Cerebellar cortex (tissue), 1 donor: ENCODE results near the gene MOB4.
A peak's percentile ranks its signal among the peaks of the same experiment; 100 is the strongest.
"Not testable (repeated sequence)": the region's sequence is repeated elsewhere in the genome, so short reads cannot be mapped to it uniquely, and the experiment has no call there.

Source experiments
- DNase-seq: peaks from one replicate; pipeline ENCODE4 v3.0.0-alpha.2; 2015; ENCODE audit warnings: low spot score

Gene MOB4

DNA sequence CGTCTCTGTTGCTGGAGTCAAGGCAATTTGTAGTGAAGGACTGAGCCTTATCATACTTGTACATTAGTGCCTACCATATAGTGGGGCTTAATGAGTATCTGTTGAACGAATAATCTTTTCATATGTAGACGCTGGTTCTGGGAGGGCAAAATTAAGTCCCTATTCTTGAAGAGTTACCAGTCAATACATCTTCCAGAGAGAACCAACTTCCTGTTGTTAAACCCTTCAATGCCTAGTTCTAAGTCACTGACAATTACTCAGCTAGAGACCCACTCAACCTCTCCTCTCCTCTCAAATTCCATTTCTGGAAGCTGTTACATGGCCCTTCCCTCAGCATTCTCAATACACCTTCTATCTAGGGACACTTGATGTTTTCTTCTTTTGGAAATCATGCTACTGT lies 1.1 kb upstream of the MOB4 start:
- peak; percentile 16 for DNase-seq

- no peak for DNase-seq
These were observed 539 bp upstream of the MOB4 start for GRCh38 chr2:197515315-197515738.

DNA sequence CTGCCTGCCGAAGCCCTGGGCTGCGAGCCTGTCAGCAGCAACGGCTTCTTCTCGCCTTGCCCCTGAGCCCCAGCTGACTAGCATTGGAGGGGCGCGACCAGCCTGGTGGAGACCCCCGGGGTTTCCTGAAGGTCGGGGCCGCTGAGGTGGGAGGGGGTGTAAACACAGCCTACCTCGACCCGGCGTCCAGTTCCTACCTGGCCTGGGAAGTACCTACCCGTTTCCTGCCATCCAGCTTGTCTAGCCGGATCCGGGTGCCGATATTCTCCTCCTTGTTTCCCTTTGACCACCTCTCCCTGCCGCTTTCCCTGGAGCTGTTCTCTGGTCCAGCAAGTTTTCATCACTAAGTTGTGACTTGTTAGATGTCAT lies 511 bp downstream of the MOB4 start:
- DNase-seq, result peak; percentile 20

DNA sequence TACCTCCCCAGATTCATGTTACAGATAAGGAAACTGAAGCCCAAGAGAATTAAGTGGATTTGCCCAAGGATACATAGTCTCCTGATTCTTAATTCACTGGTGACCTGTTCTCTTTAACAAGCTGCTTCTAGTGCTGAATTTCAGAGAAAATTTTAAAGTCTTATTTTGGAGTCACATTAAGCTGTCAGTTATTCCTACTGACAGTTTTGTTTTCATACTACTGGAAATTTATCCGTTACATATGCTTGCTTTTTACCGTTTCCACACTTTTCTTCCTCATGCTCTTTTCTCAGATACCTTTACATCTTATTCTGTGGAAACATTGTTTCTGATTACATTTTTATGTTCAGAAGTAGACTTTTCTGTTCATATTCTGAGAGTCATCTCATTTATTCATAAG lies 1.3 kb downstream of the MOB4 start:
- no peak for DNase-seq

DNA sequence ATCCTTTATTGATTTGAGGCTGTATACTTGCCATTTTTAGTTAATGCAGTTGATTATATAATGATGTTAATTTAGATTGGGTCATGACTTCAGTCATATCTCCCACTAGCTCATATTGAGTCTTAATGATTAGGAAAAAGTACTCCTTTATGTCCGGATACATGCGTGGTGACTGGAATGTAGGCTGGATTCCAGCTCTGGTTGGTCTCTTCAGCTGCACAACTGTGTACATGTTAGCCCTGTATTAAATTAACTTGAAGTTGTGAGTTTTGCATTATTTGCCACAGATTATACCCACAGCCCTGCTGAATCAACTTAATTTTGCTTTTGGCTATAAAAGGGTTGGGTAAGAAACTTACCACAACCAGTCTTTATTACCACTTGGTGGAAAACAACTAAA lies 22.5 kb downstream of the MOB4 start:
- DNase-seq, result no peak

- no peak for DNase-seq
These were observed 23.9 kb downstream of the MOB4 start for GRCh38 chr2:197539734-197540133.

- DNase-seq, result no peak
These were observed 27.3 kb downstream of the MOB4 start for GRCh38 chr2:197543206-197543605.

DNA sequence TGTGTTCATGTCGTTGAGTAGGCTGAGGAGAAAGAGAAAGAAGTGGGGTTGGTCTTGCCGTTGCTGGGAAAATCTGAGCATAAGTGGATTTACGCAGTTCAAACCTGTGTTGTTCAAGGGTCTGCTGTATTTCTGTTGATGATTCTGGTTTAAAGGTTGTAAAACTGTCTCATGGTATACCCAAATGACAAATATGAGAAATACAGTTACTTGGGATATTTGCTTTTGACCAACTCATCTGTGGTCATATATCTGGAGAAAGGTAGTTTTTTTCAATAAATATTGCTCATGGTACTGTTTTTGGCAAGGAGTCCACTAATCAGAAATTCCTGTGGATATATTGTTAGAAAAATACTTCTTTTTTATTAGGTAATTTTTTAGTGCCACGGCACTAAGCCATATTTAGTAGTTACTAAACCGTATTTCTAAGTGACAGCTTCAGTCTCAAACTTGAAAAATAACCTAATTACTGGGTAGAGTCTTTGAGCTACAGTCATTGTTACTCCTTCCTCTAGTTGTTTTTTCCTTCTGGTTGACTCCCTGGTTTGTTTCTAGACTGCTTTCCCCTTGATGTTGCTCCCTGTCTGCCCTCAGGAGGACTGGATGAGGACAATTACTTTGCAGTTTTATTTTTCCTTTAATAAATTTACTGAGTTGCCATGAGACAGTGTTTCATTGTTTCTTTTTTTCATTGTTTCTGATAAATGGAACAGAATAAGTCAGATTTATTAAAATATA lies 31.5 kb downstream of the MOB4 start:
- no peak for DNase-seq

- DNase-seq, result no peak
These were observed 32.7 kb downstream of the MOB4 start for GRCh38 chr2:197548582-197548981.

DNA sequence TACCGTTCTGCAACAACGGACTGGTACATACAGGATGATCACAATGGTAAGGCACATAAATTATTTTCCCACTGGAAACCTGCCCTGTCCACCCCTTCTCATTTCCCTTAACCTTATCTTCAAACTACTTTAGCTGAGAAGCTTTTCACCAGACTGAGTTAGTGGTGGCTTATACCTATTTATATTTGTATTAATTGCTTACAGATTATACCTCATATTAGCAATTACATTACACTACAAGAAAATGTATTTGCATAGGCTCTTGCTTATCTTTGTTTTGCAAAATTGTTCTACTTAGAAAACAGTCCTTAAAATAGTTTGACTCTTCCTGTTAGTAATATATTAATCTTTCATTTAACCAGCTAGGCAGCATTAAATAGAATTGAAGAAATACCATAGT lies 35.4 kb downstream of the MOB4 start:
- not testable (repeated sequence) for DNase-seq

DNA sequence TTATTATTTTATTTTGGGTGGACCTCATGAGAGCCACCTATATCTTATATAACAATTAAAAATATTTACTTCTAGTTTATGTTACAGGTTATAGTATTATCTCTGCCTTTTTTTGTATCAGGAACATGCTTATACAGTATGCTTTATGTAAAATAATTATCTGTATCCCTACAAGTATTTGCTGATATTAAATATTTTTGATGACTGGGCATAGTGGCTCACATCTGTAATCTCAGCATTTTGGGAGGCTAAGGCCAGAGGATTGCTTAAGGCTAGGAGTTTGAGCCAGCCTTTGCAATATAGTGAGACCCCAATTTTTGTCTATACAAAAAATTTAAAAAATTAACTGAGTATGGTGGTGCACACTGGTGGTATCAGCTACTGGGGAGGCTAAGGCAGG lies 39.6 kb downstream of the MOB4 start:
- DNase-seq, result no peak

DNA sequence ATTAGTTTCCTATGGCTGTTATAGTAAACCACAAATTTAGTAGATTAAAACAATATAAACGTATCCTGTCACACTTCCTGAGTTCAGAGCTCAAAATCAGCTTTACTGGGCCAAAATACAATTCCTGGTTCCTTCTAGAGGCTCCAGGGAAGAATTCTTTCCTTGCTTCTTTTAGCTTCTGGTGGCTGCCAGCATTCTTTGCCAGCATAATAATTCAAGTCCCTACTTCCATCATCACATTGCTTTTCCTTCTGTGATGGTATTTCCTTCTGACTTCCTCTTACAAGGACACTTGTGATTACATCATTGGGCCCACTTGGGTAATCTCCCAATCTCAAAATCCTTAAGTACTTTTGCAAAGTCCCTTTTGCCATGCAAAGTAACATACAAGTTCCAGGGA lies 40.6 kb downstream of the MOB4 start:
- no peak for DNase-seq

DNA sequence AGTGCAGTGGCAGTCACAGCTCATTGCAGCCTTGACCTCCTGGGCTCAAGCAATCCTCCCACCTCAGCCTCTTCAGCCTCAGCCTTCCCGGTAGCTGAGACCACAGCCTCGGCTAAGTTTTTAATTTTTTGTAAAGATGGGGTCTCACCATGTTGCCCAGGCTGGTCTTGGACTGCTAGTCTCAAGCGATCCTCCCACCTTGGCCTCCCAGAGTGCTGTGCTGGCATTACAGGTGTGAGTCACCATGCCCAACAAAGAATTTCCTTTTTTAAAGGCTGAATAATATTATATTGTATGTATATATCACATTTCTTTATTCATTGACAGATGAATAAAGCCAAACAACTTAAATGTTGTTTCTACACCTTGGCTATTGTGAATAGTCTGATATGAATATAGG lies 42.5 kb downstream of the MOB4 start:
- DNase-seq, result no peak

DNA sequence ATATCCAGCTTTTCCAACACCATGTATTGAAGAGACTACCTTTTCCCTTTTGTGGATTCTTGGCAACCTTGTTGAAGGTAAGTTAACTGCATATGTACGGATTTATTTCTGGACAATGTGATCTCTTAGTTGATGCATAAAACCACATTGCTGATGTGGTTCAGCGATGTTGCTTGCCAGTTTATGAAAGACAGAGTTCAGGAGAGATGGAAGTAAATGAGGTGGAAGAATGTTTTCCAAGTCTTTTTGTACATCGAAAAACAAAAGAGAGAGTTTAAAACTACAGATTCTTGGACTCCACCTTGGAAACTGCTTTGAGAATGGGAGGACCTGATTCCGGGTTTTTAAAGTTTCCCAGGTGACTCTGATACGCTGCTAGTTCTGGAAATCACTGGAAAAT lies 43.8 kb downstream of the MOB4 start:
- DNase-seq, result no peak

GRCh38 chr2:197560146-197560665 lies 44.3 kb downstream of the MOB4 start:
- DNase-seq, result no peak

- DNase-seq, result no peak
These were observed 55.9 kb downstream of the MOB4 start for GRCh38 chr2:197571627-197572271.

- DNase-seq, result no peak
These were observed 57.7 kb downstream of the MOB4 start for GRCh38 chr2:197573608-197574007.

GRCh38 chr2:197575987-197576386 lies 60.1 kb downstream of the MOB4 start:
- DNase-seq, result no peak

GRCh38 chr2:197576631-197577030 lies 60.8 kb downstream of the MOB4 start:
- no peak for DNase-seq

GRCh38 chr2:197577446-197577845 lies 61.6 kb downstream of the MOB4 start:
- DNase-seq, result no peak

DNA sequence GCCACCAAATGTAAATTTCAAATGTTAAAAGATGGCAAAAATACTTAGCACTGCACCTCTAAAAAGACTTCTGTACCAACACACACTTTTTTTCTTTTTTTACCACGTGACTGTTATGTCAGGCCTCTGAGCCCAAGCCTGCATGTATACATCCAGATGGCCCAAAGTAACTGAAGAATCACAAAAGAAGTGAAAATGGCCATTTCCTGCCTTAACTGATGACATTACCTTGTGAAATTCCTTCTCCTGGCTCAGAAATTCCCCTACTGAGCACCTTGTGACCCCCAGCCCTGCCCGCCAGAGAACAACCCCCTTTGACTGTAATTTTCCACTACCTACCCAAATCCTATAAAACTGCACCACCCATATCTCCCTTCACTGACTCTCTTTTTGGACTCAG lies 62.4 kb downstream of the MOB4 start:
- DNase-seq, result not testable (repeated sequence)

DNA sequence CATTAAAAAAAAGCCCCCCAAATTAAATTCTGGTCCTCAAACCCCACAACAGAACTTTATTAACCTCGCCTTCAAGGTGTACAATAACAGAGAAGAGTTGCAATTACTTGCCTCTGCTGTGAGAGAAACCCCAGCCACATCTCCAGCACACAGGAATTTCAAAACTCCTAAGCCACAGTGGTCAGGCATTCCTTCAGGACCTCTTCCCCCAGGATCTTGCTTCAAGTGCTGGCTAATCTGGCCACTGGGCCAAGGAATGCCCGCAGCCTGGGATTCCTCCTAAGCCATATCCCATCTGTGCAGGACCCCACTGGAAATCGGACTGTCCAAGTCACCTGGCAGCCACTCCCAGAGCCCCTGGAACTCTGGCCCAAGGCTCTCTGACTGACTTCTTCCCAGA lies 64.3 kb downstream of the MOB4 start:
- not testable (repeated sequence) for DNase-seq

GRCh38 chr2:197587255-197587654 lies 71.4 kb downstream of the MOB4 start:
- DNase-seq, result not testable (repeated sequence)
